Raji (cell line): ENCODE results near the gene RPL10.

ENCODE experiments used
- POLR2A ChIP-seq: IDR thresholded peaks from 2 replicates; pipeline ENCODE4 v1.6.1; 2011; ENCODE audit warnings: low read depth, low read length, control low read depth; ENCODE audit not compliant: insufficient read depth

RPL10 gene

DNA sequence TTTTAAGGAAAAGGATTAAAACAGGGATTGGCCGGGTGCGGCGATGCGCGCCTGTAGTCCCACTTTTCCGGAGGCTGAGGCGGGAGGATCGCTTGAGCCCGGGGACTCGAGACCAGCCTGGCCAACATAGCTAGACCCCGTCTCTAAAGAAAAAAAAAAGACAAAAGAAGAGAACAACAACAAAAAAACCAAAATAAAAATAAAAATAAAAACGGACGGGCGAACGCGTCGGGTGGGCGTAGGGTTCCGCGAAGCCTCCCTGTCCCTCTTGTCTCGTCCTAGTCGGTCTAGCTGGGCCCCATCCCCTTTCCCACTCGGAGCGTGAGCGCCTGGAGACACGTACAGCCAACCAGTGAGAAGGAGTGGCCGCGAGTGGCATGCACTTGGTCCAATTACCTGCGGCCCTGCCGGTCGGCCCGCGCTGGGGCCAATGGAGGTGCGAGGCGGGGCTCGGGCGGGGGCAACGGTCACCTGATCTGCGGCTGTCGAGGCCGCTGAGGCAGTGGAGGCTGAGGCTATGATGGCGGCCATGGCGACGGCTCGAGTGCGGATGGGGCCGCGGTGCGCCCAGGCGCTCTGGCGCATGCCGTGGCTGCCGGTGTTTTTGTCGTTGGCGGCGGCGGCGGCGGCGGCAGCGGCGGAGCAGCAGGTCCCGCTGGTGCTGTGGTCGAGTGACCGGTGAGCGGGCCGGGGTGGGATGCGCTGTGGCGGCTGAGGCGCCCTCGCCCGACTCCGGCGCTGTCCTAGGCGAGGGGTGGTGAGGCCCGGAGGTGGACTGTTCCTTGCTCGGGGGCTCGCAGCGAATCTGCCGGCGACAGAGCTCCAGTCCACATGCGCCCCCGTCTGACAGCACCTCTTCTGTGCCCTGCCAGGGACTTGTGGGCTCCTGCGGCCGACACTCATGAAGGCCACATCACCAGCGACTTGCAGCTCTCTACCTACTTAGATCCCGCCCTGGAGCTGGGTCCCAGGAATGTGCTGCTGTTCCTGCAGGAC, 30.3 kb downstream of the RPL10 start, which contains the start of gene ATP6AP1:
TSS of gene ATP6AP1 (plus strand) at position 502 of the 996 bp plus-strand sequence. CDS start at position 518, 16 bp downstream.
- peak; percentile 77 for TF ChIP-seq POLR2A

DNA sequence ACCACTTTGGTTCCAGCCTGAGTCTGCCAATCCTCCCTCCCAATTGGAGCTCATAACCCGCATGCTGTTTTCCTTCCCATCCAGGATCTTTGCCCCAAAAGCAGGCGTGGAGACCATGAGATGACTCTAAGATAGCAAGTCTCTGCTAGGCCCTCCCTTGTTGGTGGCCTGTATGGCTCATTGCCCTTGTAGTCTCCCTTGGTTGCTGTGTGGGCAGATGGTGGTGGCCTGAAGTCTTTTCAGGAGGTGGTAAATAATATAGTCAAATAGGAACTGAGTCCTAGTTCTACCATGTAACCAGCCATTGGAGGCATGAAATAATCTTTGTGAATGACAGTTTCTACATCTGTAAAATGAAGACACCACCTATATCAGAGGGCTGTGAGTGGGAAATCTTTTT, 31.5 kb downstream of the RPL10 start:
- TF ChIP-seq POLR2A: no peak

DNA sequence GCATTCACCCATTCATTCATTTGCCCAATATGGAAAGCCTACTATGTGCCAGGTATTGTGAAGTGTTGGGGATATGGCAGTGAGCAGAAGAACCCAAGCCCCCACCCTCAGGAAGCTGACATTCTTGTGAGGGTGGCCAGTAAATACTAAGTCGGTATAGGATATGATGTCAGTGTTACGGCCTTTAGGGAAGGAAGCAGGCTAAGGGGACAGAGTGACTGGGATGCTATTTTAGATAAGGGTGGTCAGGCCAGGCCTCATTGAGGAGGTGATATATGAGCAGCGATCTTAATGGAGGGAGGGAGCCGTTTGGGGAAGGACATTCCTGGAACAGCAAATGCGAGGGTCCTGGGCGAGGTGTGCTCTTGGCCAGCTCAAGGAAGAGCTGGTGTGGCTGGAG, 32.3 kb downstream of the RPL10 start:
- no peak for TF ChIP-seq POLR2A

DNA sequence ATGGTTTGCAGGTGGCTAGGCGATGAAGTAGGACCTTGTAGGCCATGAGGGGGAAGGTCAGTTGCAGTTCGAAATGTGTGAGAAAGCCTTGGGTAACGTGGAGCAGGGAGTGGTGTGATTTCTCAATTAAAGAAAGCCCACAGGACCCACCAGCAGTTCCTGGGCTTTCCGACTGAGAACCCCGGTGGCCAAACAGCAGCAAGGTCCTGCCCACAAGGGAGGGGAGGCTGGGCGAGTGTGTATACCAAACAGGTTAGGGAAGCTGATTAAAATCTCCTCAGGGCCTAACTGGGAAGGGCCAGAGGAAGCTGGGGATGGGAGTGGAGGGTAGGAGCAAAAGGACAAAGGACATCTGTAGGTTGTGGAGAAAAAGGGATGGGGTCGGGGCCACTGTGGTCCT, 32.7 kb downstream of the RPL10 start:
- no peak for TF ChIP-seq POLR2A

DNA sequence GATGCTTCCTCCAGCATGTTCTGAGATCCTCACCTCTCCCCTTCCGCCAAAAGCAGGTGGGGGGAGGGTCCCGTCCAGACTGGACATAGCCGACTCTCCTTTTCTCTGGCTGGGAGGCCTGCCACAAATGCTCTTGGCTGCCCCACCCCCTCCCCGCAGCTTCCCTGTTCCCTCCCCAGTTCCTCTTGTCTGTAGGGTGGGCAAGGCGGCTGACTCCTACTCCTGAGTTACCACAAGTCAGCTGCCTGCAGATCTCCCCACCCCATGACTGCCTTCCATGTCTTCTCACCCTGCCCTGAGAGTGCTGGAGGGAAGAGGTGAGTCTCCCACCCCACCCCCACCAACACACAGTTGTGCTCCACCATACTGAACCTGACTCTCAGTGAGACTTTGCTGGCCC, 33.2 kb downstream of the RPL10 start:
- no peak for TF ChIP-seq POLR2A

DNA sequence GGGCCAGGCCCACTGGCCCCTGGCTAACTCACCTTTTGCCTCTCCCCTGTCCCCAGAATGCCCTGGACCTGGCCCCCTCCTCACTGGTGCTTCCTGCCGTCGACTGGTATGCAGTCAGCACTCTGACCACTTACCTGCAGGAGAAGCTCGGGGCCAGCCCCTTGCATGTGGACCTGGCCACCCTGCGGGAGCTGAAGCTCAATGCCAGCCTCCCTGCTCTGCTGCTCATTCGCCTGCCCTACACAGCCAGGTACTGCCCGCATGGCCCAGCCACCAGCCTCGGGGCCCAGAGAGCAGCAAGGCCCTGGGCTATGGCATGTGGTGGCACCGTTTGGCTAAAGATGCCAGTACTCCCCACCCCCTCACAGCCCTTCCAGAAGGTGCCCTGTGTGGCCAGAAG, 34.0 kb downstream of the RPL10 start:
- TF ChIP-seq POLR2A: no peak

DNA sequence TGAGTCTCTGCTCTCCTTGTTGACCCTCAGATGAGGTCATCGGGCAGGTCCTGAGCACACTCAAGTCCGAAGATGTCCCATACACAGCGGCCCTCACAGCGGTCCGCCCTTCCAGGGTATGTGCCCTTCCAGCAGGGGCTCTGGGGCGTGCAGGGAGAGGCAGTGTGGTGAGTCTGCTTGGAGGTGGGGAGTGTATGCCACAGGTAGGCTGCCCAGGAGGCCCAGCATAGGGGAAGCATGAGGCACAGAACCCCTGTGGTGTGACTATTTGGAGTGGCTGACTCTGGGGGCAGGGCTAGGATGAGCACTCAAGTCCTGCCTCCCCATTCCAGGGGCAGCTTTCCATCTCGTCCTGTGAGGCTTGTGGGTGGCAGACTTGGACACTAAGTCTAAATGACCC, 35.4 kb downstream of the RPL10 start:
- no peak for TF ChIP-seq POLR2A

DNA sequence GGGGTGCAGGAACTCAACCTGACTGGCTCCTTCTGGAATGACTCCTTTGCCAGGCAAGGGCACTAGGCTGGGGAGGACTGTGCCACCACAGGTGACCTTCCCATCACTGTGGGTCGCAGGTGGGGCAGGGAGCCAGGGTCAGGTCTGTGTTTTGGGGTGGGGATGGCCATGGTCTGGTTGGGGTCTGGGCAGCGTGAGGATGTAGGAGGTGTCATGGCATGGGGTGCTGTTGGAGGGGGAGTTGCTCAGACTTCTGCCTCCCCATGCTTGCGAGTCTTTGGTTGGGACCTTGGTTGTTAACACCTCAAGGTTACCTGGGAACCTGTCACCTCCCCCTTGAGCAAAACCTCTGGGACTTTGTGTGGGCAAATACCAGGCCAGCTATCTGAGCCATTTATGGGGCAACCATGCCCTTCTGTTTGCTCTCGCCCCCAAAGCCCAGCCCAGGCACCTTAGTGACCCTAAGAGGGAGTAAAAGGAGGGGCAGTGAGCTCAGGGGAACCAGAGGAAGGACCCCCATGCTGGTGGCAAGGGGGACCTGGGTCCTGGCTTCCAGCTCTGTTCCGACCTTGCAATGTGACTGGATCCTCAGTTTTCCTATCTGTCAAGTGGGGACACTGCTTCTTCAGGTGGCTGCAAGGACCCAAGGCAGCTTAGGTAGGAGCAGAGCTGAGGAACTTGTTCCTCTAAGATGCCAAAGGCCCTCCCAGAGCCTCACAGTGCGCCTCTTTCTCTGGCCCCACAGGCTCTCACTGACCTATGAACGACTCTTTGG, 36.4 kb downstream of the RPL10 start:
- no peak for TF ChIP-seq POLR2A

DNA sequence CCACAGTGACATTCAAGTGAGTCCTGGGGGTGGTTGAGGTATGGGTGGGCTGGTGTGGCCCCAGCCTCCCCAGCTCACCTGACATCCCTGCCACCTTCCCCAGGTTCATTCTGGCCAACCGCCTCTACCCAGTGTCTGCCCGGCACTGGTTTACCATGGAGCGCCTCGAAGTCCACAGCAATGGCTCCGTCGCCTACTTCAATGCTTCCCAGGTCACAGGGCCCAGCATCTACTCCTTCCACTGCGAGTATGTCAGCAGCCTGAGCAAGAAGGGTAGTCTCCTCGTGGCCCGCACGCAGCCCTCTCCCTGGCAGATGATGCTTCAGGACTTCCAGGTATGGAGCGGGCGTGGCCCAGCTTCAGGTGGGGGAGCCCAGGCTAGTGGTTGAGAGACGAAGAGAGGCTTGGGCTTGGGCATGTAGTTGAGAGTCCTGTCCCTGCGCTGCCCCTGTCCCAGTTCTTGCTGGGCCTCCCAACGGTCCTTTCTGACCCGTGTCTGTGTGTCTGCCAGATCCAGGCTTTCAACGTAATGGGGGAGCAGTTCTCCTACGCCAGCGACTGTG, 37.1 kb downstream of the RPL10 start:
- TF ChIP-seq POLR2A: no peak

DNA sequence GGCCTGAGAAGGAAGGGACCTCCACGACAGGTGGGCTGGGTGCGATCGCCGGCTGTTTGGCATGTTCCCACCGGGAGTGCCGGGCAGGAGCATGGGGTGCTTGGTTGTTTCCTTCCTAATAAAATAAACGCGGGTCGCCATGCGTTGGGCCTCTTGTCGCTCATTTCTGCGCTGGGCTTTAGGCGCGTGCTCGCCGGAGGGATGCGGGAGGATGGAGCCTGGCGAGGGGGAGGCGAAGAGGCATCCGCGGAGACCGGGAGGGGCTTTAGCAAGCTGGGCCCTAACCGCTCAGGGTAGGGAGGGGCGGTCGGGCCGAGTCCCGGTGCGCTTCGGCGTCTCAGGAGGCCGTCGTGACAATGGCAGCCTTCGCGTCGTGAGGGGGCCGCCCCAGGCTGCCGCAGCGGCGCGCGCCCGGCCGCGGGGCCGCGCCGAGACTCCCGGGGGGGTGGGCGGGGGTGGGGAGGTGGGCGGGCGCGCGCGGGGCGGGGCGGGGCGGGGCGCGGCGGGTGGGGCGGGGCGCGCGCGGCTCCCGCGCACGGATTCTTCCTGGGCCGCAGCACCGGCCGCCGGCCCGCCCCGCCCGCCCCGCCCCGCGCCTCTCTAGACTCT, 38.3 kb downstream of the RPL10 start:
- no peak for TF ChIP-seq POLR2A

DNA sequence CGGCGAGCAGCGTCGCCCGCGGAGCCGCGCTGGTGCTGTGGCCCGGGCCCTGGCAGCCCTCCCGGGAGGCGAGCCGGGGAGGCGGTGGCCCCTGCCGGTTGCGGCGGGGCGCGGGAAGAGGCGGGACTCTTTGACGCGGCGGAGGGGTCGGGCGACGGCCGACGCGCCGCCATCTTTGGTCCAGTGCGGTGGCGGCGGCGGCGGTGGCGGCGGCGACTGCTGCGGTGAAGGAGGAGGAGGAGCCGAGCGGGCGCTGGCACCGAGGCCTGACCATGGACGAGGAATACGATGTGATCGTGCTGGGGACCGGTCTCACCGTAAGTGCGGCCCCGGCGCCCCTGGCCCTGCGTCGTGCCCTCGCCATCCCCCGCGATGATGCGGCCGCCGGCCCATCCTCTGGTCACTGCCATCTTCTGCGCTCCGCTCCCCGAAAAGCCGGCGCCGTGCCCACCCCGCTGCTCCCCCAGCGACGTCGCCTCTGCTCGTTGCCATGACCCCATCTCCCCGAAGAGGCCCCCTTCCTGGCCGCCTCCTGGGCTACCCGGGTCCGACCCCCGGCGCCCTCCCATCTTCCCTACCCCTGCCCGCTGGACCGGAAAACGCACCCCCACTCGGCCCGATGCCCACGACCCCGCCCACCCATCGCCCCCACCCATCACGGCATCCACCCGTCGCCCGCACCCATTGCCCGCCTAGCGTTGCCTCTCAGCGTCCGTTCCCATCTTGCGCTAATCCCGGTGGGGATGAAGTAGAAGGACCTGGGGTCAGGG, 39.0 kb downstream of the RPL10 start, which contains the start of gene GDI1:
TSS of gene GDI1 (plus strand) at position 172 of the 770 bp plus-strand sequence. CDS start at position 273, 101 bp downstream.
- peak; percentile 66 for TF ChIP-seq POLR2A

DNA sequence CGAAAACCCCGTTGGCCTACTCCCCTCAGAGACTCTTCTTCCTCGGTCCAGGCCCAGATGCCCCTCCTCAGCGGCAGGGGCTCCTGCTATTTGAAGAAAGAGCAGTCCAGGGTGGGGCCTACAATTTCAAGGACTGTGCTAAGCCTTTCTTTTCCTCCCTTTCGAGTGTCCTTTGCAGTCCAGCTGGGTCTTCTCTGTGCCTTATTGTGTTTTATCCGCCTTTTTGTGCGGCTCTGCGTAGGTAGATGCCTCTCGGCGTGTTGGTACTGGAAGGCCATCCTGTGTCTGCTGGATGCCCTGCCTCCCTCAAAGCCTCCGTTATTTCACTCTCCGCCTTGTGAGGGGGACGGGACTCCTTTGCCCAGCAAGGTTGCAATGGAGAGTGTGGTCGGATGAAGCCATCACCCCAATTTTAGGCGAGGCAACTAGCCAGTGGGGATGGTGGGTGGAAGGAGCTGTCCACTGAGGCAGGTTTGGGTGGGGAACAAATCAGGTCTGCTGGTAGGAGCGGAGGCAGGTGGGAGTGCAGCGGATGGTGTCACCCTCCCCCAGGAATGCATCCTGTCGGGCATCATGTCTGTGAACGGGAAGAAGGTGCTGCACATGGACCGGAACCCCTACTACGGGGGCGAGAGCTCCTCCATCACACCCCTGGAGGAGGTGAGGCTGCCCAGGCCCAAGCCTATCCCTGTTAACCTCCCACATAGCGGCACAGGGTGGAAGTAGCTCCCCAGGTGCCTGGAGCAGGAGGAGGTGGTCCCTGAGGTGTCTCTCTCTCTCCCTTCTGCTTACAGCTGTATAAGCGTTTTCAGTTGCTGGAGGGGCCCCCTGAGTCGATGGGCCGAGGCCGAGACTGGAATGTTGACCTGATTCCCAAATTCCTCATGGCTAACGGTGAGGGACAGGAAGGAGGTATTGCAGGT, 40.1 kb downstream of the RPL10 start:
- TF ChIP-seq POLR2A: no peak

DNA sequence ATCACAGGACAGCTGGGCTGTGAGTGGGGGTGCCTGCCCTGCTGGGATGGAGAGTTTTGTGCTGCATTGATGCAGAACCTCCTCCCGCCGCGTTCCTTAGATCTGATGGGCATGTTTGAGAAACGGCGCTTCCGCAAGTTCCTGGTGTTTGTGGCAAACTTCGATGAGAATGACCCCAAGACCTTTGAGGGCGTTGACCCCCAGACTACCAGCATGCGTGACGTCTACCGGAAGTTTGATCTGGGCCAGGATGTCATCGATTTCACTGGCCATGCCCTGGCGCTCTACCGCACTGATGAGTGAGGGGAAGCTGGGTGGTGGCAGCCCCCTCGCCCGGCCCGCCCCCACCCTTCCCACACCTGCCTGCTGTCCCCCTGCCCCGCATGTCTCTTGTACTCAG, 41.7 kb downstream of the RPL10 start:
- TF ChIP-seq POLR2A: no peak
